Tibial artery (tissue), 4 donors: Measurements from ENCODE around the gene ANKRD42.

Experiments used
- DNase-seq, 2 donors: peaks; one replicate each; pipeline ENCODE4 v3.0.0-alpha.2; 2019
- H3K27ac ChIP-seq, 2 donors: fragments of 200-600 bp; sonication (generic) in 1 of 2; 1 replicate in 1 of 2; 2 replicates in 1 of 2; pipeline ENCODE4 v1.5.1; 2018 to 2019; ENCODE audit warnings: mild to moderate bottlenecking in 1 of 2
- H3K27me3 ChIP-seq, 2 donors: fragments of 200-600 bp; sonication (generic) in 1 of 2; one replicate each; pipeline versions ENCODE4 v1.5.1 to v1.6.0; 2016 to 2019
- H3K36me3 ChIP-seq, 3 donors: fragments of 200-600 bp; sonication (generic) in 2 of 3; one replicate each; pipeline ENCODE4 v1.5.1; 2016 to 2019; ENCODE audit warnings: mild to moderate bottlenecking in 2 of 3
- H3K4me1 ChIP-seq, 4 donors: fragments of 200-600 bp; sonication (generic) in 2 of 4; 1 replicate in 3 of 4; 2 replicates in 1 of 4; pipeline ENCODE4 v1.5.1; 2016 to 2019
- H3K4me3 ChIP-seq, 2 donors: fragments of 200-600 bp; sonication (generic) in 1 of 2; 1 replicate in 1 of 2; 2 replicates in 1 of 2; pipeline ENCODE4 v1.5.1; 2018 to 2019; ENCODE audit warnings: mild to moderate bottlenecking in 2 of 2
- H3K9me3 ChIP-seq, 3 donors: fragments of 200-600 bp; sonication (generic) in 1 of 3; one replicate each; pipeline ENCODE4 v1.5.1; 2016 to 2019
- intact Hi-C: fragments of 100-400 bp; cut with DNase I; formaldehyde crosslinking; loops from one replicate; pipeline ENCODE4 v1.15.0; 2023; ENCODE audit warnings: low total_unique reads
- TF ChIP-seq, protein P1 (sequence below), 2 experiments: fragments of 200-600 bp in 1 of 2; fragments of 450-650 bp in 1 of 2; IDR thresholded peaks; one replicate each; pipeline ENCODE4 v1.5.1; 2017 to 2019; ENCODE audit warnings: antibody characterized with exemption in 2 of 2, mild to moderate bottlenecking in 1 of 2, moderate library complexity in 1 of 2

ANKRD42 gene

DNA sequence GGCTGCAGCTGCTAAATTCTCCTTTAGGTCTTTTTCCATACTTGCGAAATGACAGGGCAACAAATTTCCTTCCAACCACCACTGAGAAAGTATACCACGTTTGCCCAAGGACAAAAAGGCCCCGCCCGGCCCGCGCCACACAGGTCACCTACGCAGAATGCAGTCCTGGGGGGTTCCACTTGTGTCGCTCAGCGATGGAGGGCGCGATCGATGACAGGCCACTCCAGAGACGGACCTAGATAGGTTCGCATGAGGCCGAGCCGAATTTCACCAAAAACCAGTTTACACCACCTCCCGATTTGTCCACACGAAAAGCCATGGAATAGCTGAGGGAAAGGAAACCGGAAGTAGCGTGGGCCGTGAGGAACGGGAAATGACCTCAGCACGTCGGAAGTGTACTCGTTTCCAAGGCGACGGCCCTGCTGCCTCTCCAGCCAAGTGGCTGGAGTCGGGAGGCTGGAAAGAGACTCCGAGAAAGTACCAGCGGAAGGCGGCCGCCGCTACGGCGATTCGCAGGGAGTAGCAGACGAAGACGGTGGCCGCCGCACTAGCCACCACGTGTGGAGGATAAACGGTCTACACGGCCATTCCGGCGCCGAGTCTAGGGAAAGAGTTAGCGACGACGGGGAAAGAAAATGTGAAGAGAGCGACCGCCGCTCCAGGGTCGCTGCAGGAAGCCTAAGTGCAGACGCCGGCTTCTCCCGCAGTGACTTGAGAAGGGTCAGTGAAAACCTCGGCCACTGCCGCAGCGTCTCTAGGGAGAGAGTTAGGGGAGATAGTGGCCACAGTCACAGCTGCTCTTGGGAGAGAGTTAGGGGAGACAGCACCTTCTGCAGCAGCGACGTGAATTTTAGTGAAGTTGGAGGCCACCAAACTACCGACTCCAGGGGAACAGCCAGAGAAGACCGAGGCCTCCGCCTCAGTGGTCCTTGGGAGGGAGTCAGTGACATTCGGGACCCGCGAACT lies at the start of gene ANKRD42:
TSS of gene ANKRD42 (plus strand) at position 398 of the 966 bp plus-strand sequence. CDS start 959 bp downstream, outside the sequence.
- intact Hi-C loops: loop anchor here (2.0 to 10.0 kb wide), 3 partner anchors 37 to 289 kb away; partner anchors contain the start of genes CCDC90B, DDIAS, PCF11 and PRCP
- peaks cover 0 to 46% (median 34%) of the 10 kb centered on the region in 4 donors for H3K4me1 ChIP-seq

DNA sequence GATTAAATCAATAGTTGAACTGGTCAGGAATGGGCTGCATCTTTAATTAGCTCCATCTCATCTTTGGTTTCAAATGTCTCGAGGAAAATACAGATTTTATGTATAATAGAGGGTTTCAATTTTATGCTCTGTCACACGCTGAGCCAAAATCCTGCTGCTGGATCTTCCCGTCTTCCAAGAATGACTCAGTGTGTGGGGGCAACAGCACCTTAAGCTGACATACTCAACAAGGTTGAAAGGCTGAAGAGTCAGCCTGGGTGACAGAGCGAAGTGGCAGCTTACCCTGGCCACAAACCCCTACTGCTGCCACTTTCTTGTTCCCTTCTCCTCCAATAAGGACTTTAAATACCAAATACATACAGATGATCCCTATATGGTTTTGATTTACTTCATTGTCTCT lies 45.6 kb upstream of the ANKRD42 start:
- no peak for DNase-seq
- TF ChIP-seq, protein P1, sequence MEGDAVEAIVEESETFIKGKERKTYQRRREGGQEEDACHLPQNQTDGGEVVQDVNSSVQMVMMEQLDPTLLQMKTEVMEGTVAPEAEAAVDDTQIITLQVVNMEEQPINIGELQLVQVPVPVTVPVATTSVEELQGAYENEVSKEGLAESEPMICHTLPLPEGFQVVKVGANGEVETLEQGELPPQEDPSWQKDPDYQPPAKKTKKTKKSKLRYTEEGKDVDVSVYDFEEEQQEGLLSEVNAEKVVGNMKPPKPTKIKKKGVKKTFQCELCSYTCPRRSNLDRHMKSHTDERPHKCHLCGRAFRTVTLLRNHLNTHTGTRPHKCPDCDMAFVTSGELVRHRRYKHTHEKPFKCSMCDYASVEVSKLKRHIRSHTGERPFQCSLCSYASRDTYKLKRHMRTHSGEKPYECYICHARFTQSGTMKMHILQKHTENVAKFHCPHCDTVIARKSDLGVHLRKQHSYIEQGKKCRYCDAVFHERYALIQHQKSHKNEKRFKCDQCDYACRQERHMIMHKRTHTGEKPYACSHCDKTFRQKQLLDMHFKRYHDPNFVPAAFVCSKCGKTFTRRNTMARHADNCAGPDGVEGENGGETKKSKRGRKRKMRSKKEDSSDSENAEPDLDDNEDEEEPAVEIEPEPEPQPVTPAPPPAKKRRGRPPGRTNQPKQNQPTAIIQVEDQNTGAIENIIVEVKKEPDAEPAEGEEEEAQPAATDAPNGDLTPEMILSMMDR (IDR thresholded peaks at IDR 0.05): no peak
- Histone ChIP-seq H3K36me3 (no peaks in the 10 kb centered on the region), H3K4me3 (no peak overlapping the region), H3K9me3 (no peaks in the 10 kb centered on the region), H3K27ac (no peak overlapping the region), H3K4me1 (no peaks in the 10 kb centered on the region), H3K27me3 (no peaks in the 10 kb centered on the region)
- intact Hi-C loops: no loop called here

More for the DNA sequence above, at the start of gene ANKRD42:
- H3K9me3 ChIP-seq: no peaks in the 10 kb centered on the region
- TF ChIP-seq, protein P1 (IDR thresholded peaks at IDR 0.05): no peak
- DNase-seq: peak; percentile 95 to 96
- H3K27ac ChIP-seq: peak within 1 kb of the TSS; percentile 83 to 89
- no peaks in the 10 kb centered on the region for H3K27me3 ChIP-seq
- peaks cover 18 to 36% (median 19%) of the 10 kb centered on the region in 3 donors for H3K36me3 ChIP-seq
- peak within 1 kb of the TSS; percentile 75 to 81 for H3K4me3 ChIP-seq

DNA sequence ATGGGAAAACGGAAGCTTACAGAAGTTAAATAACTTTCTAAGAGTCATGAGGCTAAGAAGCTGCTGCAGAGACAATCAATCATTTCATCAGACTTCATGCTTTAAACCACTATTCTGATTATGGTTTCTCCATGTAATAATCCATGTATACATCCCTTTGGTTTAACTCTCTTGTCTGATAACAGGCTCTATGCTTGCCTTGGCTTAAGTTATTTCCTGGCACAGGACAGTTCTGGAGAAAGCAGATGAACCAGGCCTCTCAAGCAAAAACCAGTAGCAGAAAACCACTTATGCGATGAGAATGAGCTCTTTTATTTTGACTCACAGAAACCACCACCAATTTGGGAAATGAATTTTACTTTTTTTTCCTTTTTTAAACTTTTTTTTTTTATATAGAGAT lies 43.1 kb upstream of the ANKRD42 start:
- intact Hi-C loops: loop anchor here (10.0 kb wide), 1 partner anchor 246 kb away; the partner anchor contains the start of genes DDIAS and PRCP
- Histone ChIP-seq H3K36me3 (no peaks in the 10 kb centered on the region), H3K4me3 (no peak overlapping the region), H3K27me3 (no peaks in the 10 kb centered on the region), H3K4me1 (peaks cover 0 to 2% (median 0%) of the 10 kb centered on the region in 4 donors), H3K27ac (no peak overlapping the region), H3K9me3 (no peaks in the 10 kb centered on the region)
- TF ChIP-seq, protein P1 (IDR thresholded peaks at IDR 0.05): no peak
- DNase-seq: no peak

DNA sequence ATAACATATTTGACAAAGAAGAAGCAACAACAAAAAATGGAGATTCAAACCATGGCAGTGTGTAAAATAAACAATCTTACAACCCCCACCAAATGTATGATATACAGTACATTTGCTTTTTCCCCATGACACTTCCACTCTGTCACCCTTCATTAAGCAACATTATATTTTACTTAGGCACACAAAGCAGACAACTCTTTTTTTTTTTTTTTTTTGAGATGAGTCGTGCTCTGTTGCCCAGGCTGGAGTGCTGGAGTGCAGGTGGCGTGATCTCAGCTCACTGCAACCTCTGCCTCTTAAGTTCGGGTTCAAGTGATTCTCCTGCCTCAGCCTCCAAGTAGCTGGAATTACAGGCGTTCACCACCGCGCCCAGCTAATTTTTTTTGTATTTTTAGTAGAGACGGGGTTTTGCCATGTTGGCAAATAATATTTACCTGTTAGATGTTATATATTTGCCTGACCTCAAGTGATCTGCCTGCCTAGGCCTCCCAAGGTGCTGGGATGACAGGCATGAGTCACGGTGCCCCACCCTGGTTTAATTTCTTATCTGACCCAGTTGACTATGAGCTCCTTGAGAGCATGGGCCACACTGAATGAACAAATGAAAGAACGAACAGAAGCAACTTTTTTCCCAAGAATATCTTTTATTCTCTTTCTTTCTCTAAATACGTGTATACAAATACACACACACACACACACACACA lies 42.1 kb upstream of the ANKRD42 start:
- H3K27ac ChIP-seq: no peak overlapping the region
- TF ChIP-seq, protein P1 (IDR thresholded peaks at IDR 0.05): no peak
- intact Hi-C loops: loop anchor here (10.0 kb wide), 1 partner anchor 247 kb away; the partner anchor contains the start of genes DDIAS and PRCP
- H3K4me1 ChIP-seq: peaks cover 0 to 7% (median 0%) of the 10 kb centered on the region in 4 donors
- no peaks in the 10 kb centered on the region for H3K36me3 ChIP-seq
- H3K27me3 ChIP-seq: no peaks in the 10 kb centered on the region
- no peak for DNase-seq
- H3K4me3 ChIP-seq: no peak overlapping the region
- no peaks in the 10 kb centered on the region for H3K9me3 ChIP-seq

DNA sequence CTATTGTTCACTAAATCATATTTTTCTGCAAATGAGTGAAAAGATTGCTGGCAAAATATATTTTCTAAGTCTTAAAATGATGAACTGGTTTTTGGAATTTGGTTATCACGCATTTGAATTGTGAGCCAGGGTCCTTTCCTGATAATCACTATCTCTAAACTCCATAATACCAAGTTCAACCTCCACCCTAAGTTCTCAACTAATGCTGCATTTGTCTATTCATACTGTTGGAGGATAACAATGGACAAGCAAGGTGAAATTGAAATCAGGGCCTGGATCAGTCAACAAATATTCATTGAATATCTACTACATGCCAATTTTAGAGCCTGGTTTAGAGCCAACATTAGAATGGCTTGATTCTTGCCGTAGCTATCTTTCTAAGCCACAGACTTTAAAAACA lies 41.2 kb upstream of the ANKRD42 start:
- Histone ChIP-seq H3K27ac (no peak overlapping the region), H3K4me3 (no peak overlapping the region), H3K4me1 (peaks cover 0 to 7% (median 0%) of the 10 kb centered on the region in 4 donors), H3K36me3 (no peaks in the 10 kb centered on the region), H3K27me3 (no peaks in the 10 kb centered on the region), H3K9me3 (no peaks in the 10 kb centered on the region)
- intact Hi-C loops: loop anchor here (10.0 kb wide), 1 partner anchor 247 kb away; the partner anchor contains the start of genes DDIAS and PRCP
- DNase-seq: no peak
- TF ChIP-seq, protein P1 (IDR thresholded peaks at IDR 0.05): no peak
